Measurements from ENCODE around the gene NMNAT2.

- TF ChIP-seq POLR2A (IDR thresholded peaks at IDR 0.05; ENCODE audit: low read depth) (no peak), EP300 (IDR thresholded peaks at IDR 0.05) (no peak)
These were observed 114.9 kb downstream of the NMNAT2 start for GRCh38 chr1:183303323-183303645.
